K562 (cell line): ENCODE data around the gene TNFAIP8L2. TPM values are rescaled to one million over a fixed set of nuclear protein-coding genes. Genes with fewer than 3 reads are reported as not detected.

ENCODE experiments used
- ATAC-seq: fragments of 200-7000 bp; cut with Tn5 transposase; 3 replicates; pipeline ENCODE4 v1.9.1; 2020; ENCODE audit warnings: moderate library complexity
- BruUV-seq: library from RNA; stranded (reverse); fragments of 400-500 nt; replicated peaks from 2 replicates; lab custom pipeline; 2021; lab: Mats Ljungman, UMichigan
- CTCF ChIA-PET: fragments of 300-600 bp; formaldehyde crosslinking; extraction: SDS; loops from one replicate; lab custom pipeline; 2021; ENCODE audit warnings: low intra/inter-chr PET ratio; lab: Yijun Ruan, JAX
- POLR2A ChIA-PET: fragments of 300-600, 350-650 bp; sonication (Branson Sonifier 250); formaldehyde crosslinking; extraction: SDS; loops from one replicate; lab custom pipeline; 2021; ENCODE audit warnings: antibody characterized with exemption, inconsistent platforms; lab: Yijun Ruan, JAX
- DNase-seq, 4 experiments: peaks; one replicate each; pipeline versions ENCODE4 v3.0.0 to v3.0.0-alpha.2; 2011 to 2018; ENCODE audit warnings: low spot score in 3 of 4, mixed read lengths in 3 of 4; ENCODE audit errors: extremely low read depth in 1 of 4
- FAIRE-seq: peaks from 2 replicates; lab custom pipeline; 2011; peaks lifted over from hg19 to GRCh38; lab: Jason Lieb, UNC
- H2AFZ ChIP-seq: 2 replicates; pipeline ENCODE4 v1.6.0; 2011; ENCODE audit warnings: low read depth, low read length, control low read depth, inconsistent platforms
- H3K27ac ChIP-seq: fragments of 200-600 bp; 3 replicates; pipeline ENCODE4 v1.8.0; 2011; ENCODE audit warnings: low read depth, mild to moderate bottlenecking, control low read depth, inconsistent platforms, low read length, moderate library complexity, mixed read lengths; ENCODE audit errors: extremely low read depth
- H3K27me3 ChIP-seq, 2 experiments: fragments of 300-600 bp in 1 of 2; 2 replicates in 1 of 2; 3 replicates in 1 of 2; pipeline versions ENCODE4 v1.6.0 to v1.8.0; 2011; ENCODE audit warnings: inconsistent platforms in 2 of 2, low read length in 2 of 2, mild to moderate bottlenecking in 1 of 2, mixed read lengths in 1 of 2, moderate library complexity in 1 of 2; ENCODE audit not compliant: control insufficient read depth in 2 of 2, insufficient read depth in 2 of 2
- H3K36me3 ChIP-seq: fragments of 300-600 bp; 3 replicates; pipeline ENCODE4 v1.8.0; 2011; ENCODE audit warnings: mild to moderate bottlenecking, low read length, inconsistent platforms; ENCODE audit not compliant: control insufficient read depth, insufficient read depth
- H3K4me1 ChIP-seq, 2 experiments: fragments of 200-600 bp in 1 of 2; replicated peaks in 1 of 2; 2 replicates in 1 of 2; 3 replicates in 1 of 2; pipeline versions ENCODE4 v1.5.1 to v1.8.0; 2011; ENCODE audit warnings: inconsistent platforms in 2 of 2, low read length in 2 of 2, mild to moderate bottlenecking in 1 of 2, mixed read lengths in 1 of 2, moderate library complexity in 1 of 2; ENCODE audit not compliant: control insufficient read depth in 2 of 2, insufficient read depth in 2 of 2
- H3K4me2 ChIP-seq: 2 replicates; pipeline ENCODE4 v1.6.1; 2011; ENCODE audit warnings: low read length, control low read depth, inconsistent platforms, mixed read lengths; ENCODE audit not compliant: insufficient read depth
- H3K4me3 ChIP-seq: fragments of 200-600 bp; sonication (generic), shearing (Covaris generic); 2 replicates; pipeline ENCODE4 v1.5.1; 2016; ENCODE audit warnings: control low read depth, inconsistent platforms
- H3K79me2 ChIP-seq: fragments of 200-600 bp; 3 replicates; pipeline ENCODE4 v1.8.0; 2011; ENCODE audit warnings: low read length, inconsistent platforms; ENCODE audit not compliant: control insufficient read depth, insufficient read depth
- H3K9ac ChIP-seq, 2 experiments: 2 replicates each; pipeline versions ENCODE4 v1.6.0 to v1.6.1; 2011; ENCODE audit warnings: low read depth in 2 of 2, low read length in 2 of 2, control low read depth in 1 of 2, inconsistent platforms in 1 of 2, mild to moderate bottlenecking in 1 of 2, mixed read lengths in 1 of 2; ENCODE audit not compliant: insufficient read depth in 1 of 2
- H3K9me1 ChIP-seq: one replicate; pipeline ENCODE4 v1.6.0; 2011; ENCODE audit warnings: inconsistent platforms, mild to moderate bottlenecking, low read length, moderate library complexity; ENCODE audit not compliant: control insufficient read depth, insufficient read depth
- H3K9me3 ChIP-seq: replicated peaks from 2 replicates; pipeline ENCODE4 v1.5.1; 2011; ENCODE audit warnings: low read depth, low read length, inconsistent platforms; ENCODE audit not compliant: control insufficient read depth, insufficient read depth
- H4K20me1 ChIP-seq: replicated peaks from 2 replicates; pipeline ENCODE4 v1.6.1; 2011; ENCODE audit warnings: low read length, inconsistent platforms, mixed read lengths; ENCODE audit not compliant: control insufficient read depth, insufficient read depth
- CBX3 ChIP-seq, 2 experiments: IDR thresholded peaks; 1 replicate in 1 of 2; 2 replicates in 1 of 2; pipeline ENCODE4 v1.6.1; 2012; ENCODE audit warnings: inconsistent platforms in 2 of 2, low read length in 2 of 2, borderline replicate concordance in 1 of 2, control low read depth in 1 of 2
- DEAF1 ChIP-seq: fragments of 450-650 bp; formaldehyde crosslinking; IDR thresholded peaks from 2 replicates; pipeline ENCODE4 v1.4.0; 2020; ENCODE audit warnings: mild to moderate bottlenecking, moderate library complexity
- ELK1 ChIP-seq: sonication (generic); formaldehyde crosslinking; IDR thresholded peaks from 2 replicates; pipeline ENCODE4 v1.8.1; 2022; ENCODE audit warnings: missing genetic modification reagents
- L3MBTL2 ChIP-seq: fragments of 450-650 bp; IDR thresholded peaks from 2 replicates; pipeline ENCODE4 v1.6.1; 2016; ENCODE audit warnings: mild to moderate bottlenecking, moderate library complexity
- MITF ChIP-seq: IDR thresholded peaks from 2 replicates; pipeline ENCODE4 v1.6.1; 2014; ENCODE audit warnings: antibody characterized with exemption
- REST ChIP-seq, 2 experiments: fragments of 450-650 bp; formaldehyde crosslinking in 1 of 2; IDR thresholded peaks; 2 replicates each; pipeline versions ENCODE4 v1.4.0 to v1.6.1; 2014 to 2020; ENCODE audit warnings: mild to moderate bottlenecking in 2 of 2, borderline replicate concordance in 1 of 2, low read depth in 1 of 2
- SMAD1 ChIP-seq: fragments of 150-350 bp; IDR thresholded peaks from 2 replicates; pipeline ENCODE4 v1.6.1; 2014; ENCODE audit warnings: low read length, low read depth; ENCODE audit not compliant: partially characterized antibody
- TRIM24 ChIP-seq, 2 experiments: fragments of 450-650 bp; IDR thresholded peaks; 2 replicates each; pipeline ENCODE4 v1.6.1; 2016
- WGBS: fragments of 100-300 bp; shearing (Covaris generic); methylation state at CpG from one replicate; pipeline ENCODE4 v1.1.6; 2016; ENCODE audit warnings: low coverage, mixed read lengths; ENCODE audit not compliant: insufficient coverage; ENCODE audit errors: missing lambda C conversion rate; 5-methylcytosine and 5-hydroxymethylcytosine counted together
- in situ Hi-C: fragments of 300-500 bp; cut with MboI; formaldehyde crosslinking; loops from 4 replicates; pipeline ENCODE4 v1.15.0; 2018; ENCODE audit warnings: inconsistent platforms, mixed read lengths
- intact Hi-C: fragments of 100-400 bp; cut with micrococcal nuclease; formaldehyde crosslinking; loops from 2 replicates; pipeline ENCODE4 v1.14.2; 2022
- polyA plus RNA-seq, 8 experiments: library from polyadenylated mRNA; depleted of rRNA in 4 of 8; stranded (reverse) in 5 of 8; unstranded in 3 of 8; fragments of >200 nt; fragmentation: Nextera tagmentation in 2 of 8; fragmentation: Illumina TruSeq in 1 of 8; extraction: Ambion mirVana in 2 of 8; extraction: Trizol in 1 of 8; gene quantifications; 2 replicates each; pipeline versions ENCODE4 v1.2.1 to v1.2.3, GENCODE V29; 2011 to 2014; ENCODE audit warnings: inconsistent platforms in 1 of 8, missing spikeins in 1 of 8
- total RNA-seq, 7 experiments: library from RNA; depleted of rRNA in 6 of 7; stranded (reverse); fragments of >200 nt in 6 of 7; fragmentation: Illumina TruSeq in 2 of 7; extraction: Trizol in 2 of 7; gene quantifications; 2 replicates each; pipeline versions ENCODE4 v1.2.1 to v1.2.3, GENCODE V29; 2011 to 2021; ENCODE audit warnings: low replicate concordance in 1 of 7

Gene TNFAIP8L2
- total and polyA plus RNA-seq, 9 of the 15 experiments (the other 6 are each of a cell fraction or from before 2014, with no cell fraction given) = 0.05 to 1.7 (median 0.52) TPM

- H3K9me1 ChIP-seq = no peaks in the 10 kb centered on the region
- H3K27me3 ChIP-seq = no peaks in the 10 kb centered on the region
- CTCF ChIA-PET = interaction anchor here (1.5 to 1.7 kb wide), 2 partner anchors 55 to 58 kb away, joined by 3 to 8 read pairs; partner anchors contain the start of gene PSMD4
- peak overlapping the region; percentile 96 for H2AFZ ChIP-seq
- 37% methylated on average over 14 of the region's 14 CpGs for WGBS
- peak overlapping the region in 1 of 2 experiments; percentile 44; a peak in 2 of 4 replicates for H3K9ac ChIP-seq
- ATAC-seq = peak; percentile 60
- intact Hi-C loops (loop anchor here (1.0 to 10.0 kb wide), 3 partner anchors 55 to 188 kb away; no protein-coding TSS in a partner anchor), in situ Hi-C loops (no loop called here)
- peak overlapping the region; percentile 30; the same call in 2 of the 3 replicates for H3K27ac ChIP-seq
- H3K9me3 ChIP-seq = no peaks in the 10 kb centered on the region
- BruUV-seq = no TSS peak
- H3K4me2 ChIP-seq = peak overlapping the region; percentile 27; the same call in 1 of the 2 replicates
- peak; percentile 29 to 82 (median 47) for DNase-seq
- peaks cover 11 to 15% of the 10 kb centered on the region in 2 experiments; a peak in 4 of 5 replicates for H3K4me1 ChIP-seq
- peaks cover 27% of the 10 kb centered on the region for H3K79me2 ChIP-seq
- no peaks in the 10 kb centered on the region for H3K36me3 ChIP-seq
- peak; percentile 74 for FAIRE-seq
- H3K4me3 ChIP-seq = no peak overlapping the region
- no peaks in the 10 kb centered on the region for H4K20me1 ChIP-seq
- POLR2A ChIA-PET = interaction anchor here (1.0 kb wide), 1 partner anchor 87 kb away, joined by 3 read pairs; no protein-coding TSS in a partner anchor
- TF ChIP-seq L3MBTL2 = no peak
- 0 out of 3 replicates have a peak, but pooled peaks of 1 of the 2 experiments have one; percentile 38 for TF ChIP-seq CBX3 (IDR thresholded peaks at IDR 0.05; ENCODE audit: borderline replicate concordance in 1 of 2, low read length in 2 of 2)
- TF ChIP-seq MITF = no peak
- peak; percentile 65; the same call in 1 of the 2 replicates for TF ChIP-seq REST (IDR thresholded peaks at IDR 0.05; ENCODE audit: borderline replicate concordance)
- no peak for TF ChIP-seq REST (CRISPR knock-in tag; IDR thresholded peaks at IDR 0.05; ENCODE audit: low read depth)
- TF ChIP-seq TRIM24 (IDR thresholded peaks at IDR 0.05) = no peak
- no peak for TF ChIP-seq ELK1 (CRISPR knock-in tag)
- TF ChIP-seq SMAD1 = no peak
- 0 out of 2 replicates have a peak, but pooled peaks have one; percentile 9 for TF ChIP-seq DEAF1 (CRISPR knock-in tag)
Measured at GRCh38 chr1:151196292-151196800, 39.9 kb downstream of the TNFAIP8L2 start.
